Brain microvascular endothelial cell (primary cell): Measurements from ENCODE around the gene CNST.
"Not testable (repeated sequence)": the region's sequence is repeated elsewhere in the genome, so short reads cannot be mapped to it uniquely, and the experiment has no call there.

Experiments
- DNase-seq: peaks from one replicate; pipeline ENCODE4 v3.0.0-alpha.2; 2020
- H3K27ac ChIP-seq: fragments of 250-450 bp; sonication (Bioruptor Pico); 2 replicates; pipeline ENCODE4 v1.5.1; 2020; ENCODE audit warnings: mild to moderate bottlenecking, moderate library complexity
- H3K27me3 ChIP-seq: fragments of 250-450 bp; sonication (Bioruptor Pico); replicated peaks from 2 replicates; pipeline ENCODE4 v1.5.1; 2020; ENCODE audit warnings: mild to moderate bottlenecking
- H3K36me3 ChIP-seq: fragments of 250-450 bp; sonication (Bioruptor Pico); replicated peaks from 2 replicates; pipeline ENCODE4 v1.5.1; 2020; ENCODE audit warnings: mild to moderate bottlenecking
- H3K4me3 ChIP-seq: 2 replicates; pipeline ENCODE4 v1.5.1; 2011; ENCODE audit warnings: low read depth, mild to moderate bottlenecking, control low read depth, low read length, moderate library complexity
- CTCF ChIP-seq: IDR thresholded peaks from 2 replicates; pipeline ENCODE4 v1.5.1; 2011; ENCODE audit warnings: low read depth, mild to moderate bottlenecking, moderate library complexity, low read length, control low read depth, inconsistent platforms; ENCODE audit errors: missing control alignments
- in situ Hi-C: cut with HindIII; loops from 2 replicates; pipeline ENCODE4 v1.10.0; 2017; ENCODE audit warnings: low sequenced_read_pairs, low pct_ligation_motif_present

Gene CNST

GRCh38 chr1:246583056-246583440, 16.8 kb downstream of the CNST start:
- no peaks in the 10 kb centered on the region for H3K27me3 ChIP-seq
- DNase-seq: no peak
- H3K27ac ChIP-seq: no peak overlapping the region
- in situ Hi-C loops: no loop called here
- H3K36me3 ChIP-seq: no peaks in the 10 kb centered on the region
- no peak overlapping the region for H3K4me3 ChIP-seq
- TF ChIP-seq CTCF: no peak

GRCh38 chr1:246583448-246584185, 17.4 kb downstream of the CNST start:
- no peaks in the 10 kb centered on the region for H3K27me3 ChIP-seq
- in situ Hi-C loops: no loop called here
- H3K27ac ChIP-seq: no peak overlapping the region
- TF ChIP-seq CTCF: no peak
- H3K4me3 ChIP-seq: no peak overlapping the region
- DNase-seq: no peak
- no peaks in the 10 kb centered on the region for H3K36me3 ChIP-seq

- Histone ChIP-seq H3K27ac (peak overlapping the region; percentile 78), H3K4me3 (no peak overlapping the region), H3K36me3 (no peaks in the 10 kb centered on the region), H3K27me3 (no peaks in the 10 kb centered on the region)
- in situ Hi-C loops: no loop called here
- no peak for TF ChIP-seq CTCF
- no peak for DNase-seq
These were observed 20.8 kb downstream of the CNST start for GRCh38 chr1:246587032-246587431.

- no peak for TF ChIP-seq CTCF
- no peaks in the 10 kb centered on the region for H3K36me3 ChIP-seq
- DNase-seq: no peak
- no peak overlapping the region for H3K4me3 ChIP-seq
- peak overlapping the region; percentile 78 for H3K27ac ChIP-seq
- no peaks in the 10 kb centered on the region for H3K27me3 ChIP-seq
- in situ Hi-C loops: no loop called here
These were observed 21.4 kb downstream of the CNST start for GRCh38 chr1:246587606-246588005.

- no peak for TF ChIP-seq CTCF
- H3K27me3 ChIP-seq: no peaks in the 10 kb centered on the region
- DNase-seq: peak; percentile 78
- no peaks in the 10 kb centered on the region for H3K36me3 ChIP-seq
- H3K27ac ChIP-seq: peak overlapping the region; percentile 78
- in situ Hi-C loops: no loop called here
- H3K4me3 ChIP-seq: no peak overlapping the region
These were observed 22.0 kb downstream of the CNST start for GRCh38 chr1:246588159-246588721.

- H3K27me3 ChIP-seq, H3K4me3 ChIP-seq, in situ Hi-C loops, H3K27ac ChIP-seq, H3K36me3 ChIP-seq, DNase-seq: not testable (repeated sequence)
These were observed 23.7 kb downstream of the CNST start for GRCh38 chr1:246589919-246590318.
